CD4-positive, alpha-beta memory T cell (primary cell): Measurements from ENCODE around the gene PMPCA. TPM values are rescaled to one million over a fixed set of nuclear protein-coding genes. Genes with fewer than 3 reads are reported as not detected.

ENCODE experiments used
- CTCF ChIA-PET: fragments of 350-600 bp; sonication (Branson Sonifier 250); formaldehyde crosslinking; loops from one replicate; lab custom pipeline; 2021; ENCODE audit warnings: inconsistent platforms; ENCODE audit not compliant: partially characterized antibody; lab: Charles Lee
- POLR2A ChIA-PET: fragments of 350-600 bp; sonication (Branson Sonifier 250); formaldehyde crosslinking; loops from one replicate; lab custom pipeline; 2021; ENCODE audit not compliant: partially characterized antibody; lab: Charles Lee
- DNase-seq, 5 donors: peaks; one replicate each; pipeline versions ENCODE4 v3.0.0 to v3.0.0-alpha.2; 2020 to 2022; ENCODE audit warnings: mixed read lengths in 1 of 5
- H3K27ac ChIP-seq: one replicate; pipeline ENCODE4 v1.7.0; 2013; ENCODE audit warnings: low read depth, low read length
- H3K27me3 ChIP-seq: 2 replicates; pipeline ENCODE4 v1.7.0; 2013; ENCODE audit warnings: mild to moderate bottlenecking, low read length, moderate library complexity; ENCODE audit not compliant: insufficient read depth
- H3K36me3 ChIP-seq: 2 replicates; pipeline ENCODE4 v1.7.0; 2013; ENCODE audit warnings: mild to moderate bottlenecking, low read length, moderate library complexity; ENCODE audit not compliant: insufficient read depth
- H3K4me1 ChIP-seq: 2 replicates; pipeline ENCODE4 v1.7.0; 2013; ENCODE audit warnings: mild to moderate bottlenecking, low read length, moderate library complexity; ENCODE audit not compliant: insufficient read depth
- H3K4me3 ChIP-seq, 2 donors: one replicate each; pipeline ENCODE4 v1.7.0; 2013; ENCODE audit warnings: low read length in 2 of 2, mild to moderate bottlenecking in 1 of 2
- H3K9me3 ChIP-seq, 2 donors: one replicate each; pipeline ENCODE4 v1.7.0; 2013; ENCODE audit warnings: low read length in 2 of 2, control low read depth in 1 of 2; ENCODE audit not compliant: control insufficient read depth in 1 of 2
- H3K27ac Mint-ChIP-seq, 7 donors: one replicate each; pipeline ENCODE4 v1.8.0; 2020 to 2021; ENCODE audit warnings: mixed read lengths in 7 of 7, mild to moderate bottlenecking in 6 of 7, inconsistent platforms in 3 of 7, moderate library complexity in 3 of 7
- H3K27me3 Mint-ChIP-seq, 2 donors: one replicate each; pipeline ENCODE4 v1.8.0; 2020 to 2021; ENCODE audit warnings: mixed read lengths in 2 of 2
- H3K36me3 Mint-ChIP-seq, 2 donors: one replicate each; pipeline ENCODE4 v1.8.0; 2020 to 2021; ENCODE audit warnings: mixed read lengths in 2 of 2, inconsistent platforms in 1 of 2, mild to moderate bottlenecking in 1 of 2
- H3K4me1 Mint-ChIP-seq, 4 donors: one replicate each; pipeline ENCODE4 v1.8.0; 2020 to 2021; ENCODE audit warnings: mixed read lengths in 4 of 4, mild to moderate bottlenecking in 1 of 4
- H3K4me3 Mint-ChIP-seq, 8 donors: one replicate each; pipeline ENCODE4 v1.8.0; 2020 to 2021; ENCODE audit warnings: mixed read lengths in 8 of 8, mild to moderate bottlenecking in 7 of 8, moderate library complexity in 6 of 8, inconsistent platforms in 3 of 8
- H3K9me3 Mint-ChIP-seq, 8 donors: one replicate each; pipeline ENCODE4 v1.8.0; 2020 to 2021; ENCODE audit warnings: mixed read lengths in 8 of 8, mild to moderate bottlenecking in 5 of 8, inconsistent platforms in 3 of 8, moderate library complexity in 1 of 8
- intact Hi-C: fragments of 100-400 bp; cut with micrococcal nuclease; formaldehyde crosslinking; loops from one replicate; pipeline ENCODE4 v1.15.1; 2023
- polyA plus RNA-seq, 2 donors: library from polyadenylated mRNA; unstranded; fragments of 300-500 nt; fragmentation: Illumina TruSeq; gene quantifications; one replicate each; pipeline ENCODE4 v1.2.3, GENCODE V29; 2021
- total RNA-seq, 2 experiments: library from RNA; stranded (reverse); gene quantifications; one replicate each; pipeline ENCODE4 v1.2.3, GENCODE V29; 2021

Gene PMPCA
- total and polyA plus RNA-seq, 4 experiments from 2014 or later, result 44.2 to 73.3 (median 58.5) TPM

DNA sequence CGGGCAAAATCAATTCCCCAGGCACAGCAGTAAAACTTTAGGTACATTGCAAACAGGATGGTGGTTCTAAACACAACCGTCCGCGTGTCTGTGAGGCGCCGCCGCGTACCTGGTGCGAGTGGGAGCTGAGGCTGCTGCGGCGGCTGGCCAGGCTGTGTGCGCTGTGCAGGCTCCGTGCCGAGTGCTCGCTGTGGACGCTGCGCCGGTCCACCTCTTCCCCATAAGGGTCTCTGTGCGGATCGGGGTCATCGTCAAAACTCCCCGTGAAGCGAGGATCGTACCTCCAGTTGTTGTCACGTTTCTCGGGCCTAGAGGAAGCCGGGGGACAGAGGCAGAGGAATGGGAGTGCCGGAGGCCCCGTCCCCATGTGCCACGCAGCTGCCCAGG lies 55.7 kb downstream of the PMPCA start:
- H3K36me3 Mint-ChIP-seq, result peaks cover 31 to 79% of the 10 kb centered on the region in 2 donors
- intact Hi-C loops, result no loop called here
- peaks cover 0 to 2% (median 0%) of the 10 kb centered on the region in 8 donors for H3K9me3 Mint-ChIP-seq
- Histone ChIP-seq H3K9me3 (no peaks in the 10 kb centered on the region), H3K4me1 (no peaks in the 10 kb centered on the region), H3K27ac (no peak overlapping the region), H3K27me3 (no peaks in the 10 kb centered on the region), H3K36me3 (peaks cover 94% of the 10 kb centered on the region), H3K4me3 (no peak overlapping the region)
- ChIA-PET CTCF (no interaction called here), POLR2A (no interaction called here)
- no peak for DNase-seq
- no peak overlapping the region for H3K27ac Mint-ChIP-seq
- H3K27me3 Mint-ChIP-seq, result no peaks in the 10 kb centered on the region
- H3K4me3 Mint-ChIP-seq, result no peak overlapping the region
- no peaks in the 10 kb centered on the region for H3K4me1 Mint-ChIP-seq

DNA sequence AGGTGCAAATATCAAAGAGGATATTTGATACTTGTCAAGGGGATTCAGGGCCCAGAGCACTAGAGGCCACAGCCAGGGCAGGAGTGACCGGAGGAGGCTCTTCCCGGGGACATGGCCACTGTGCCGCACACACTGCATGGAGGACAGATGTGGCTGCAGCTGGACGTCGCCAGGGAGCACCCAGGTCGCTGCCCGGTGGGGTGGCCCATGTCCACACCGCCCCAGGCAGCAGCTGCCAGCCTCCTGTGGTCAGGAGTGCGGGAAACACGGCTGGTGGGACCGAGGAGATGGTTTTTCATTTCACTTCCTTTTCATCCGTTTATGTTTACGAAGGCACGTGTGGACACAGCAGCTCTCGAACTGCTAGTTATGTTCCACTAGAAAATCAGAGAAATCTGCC lies 57.3 kb downstream of the PMPCA start:
- no peaks in the 10 kb centered on the region for H3K27me3 Mint-ChIP-seq
- no peaks in the 10 kb centered on the region for H3K27me3 ChIP-seq
- no peaks in the 10 kb centered on the region for H3K4me1 ChIP-seq
- peaks cover 93% of the 10 kb centered on the region for H3K36me3 ChIP-seq
- no peak overlapping the region for H3K4me3 Mint-ChIP-seq
- CTCF ChIA-PET, result no interaction called here
- peaks cover 0 to 2% (median 0%) of the 10 kb centered on the region in 8 donors for H3K9me3 Mint-ChIP-seq
- peaks cover 28 to 76% of the 10 kb centered on the region in 2 donors for H3K36me3 Mint-ChIP-seq
- no peak overlapping the region for H3K27ac Mint-ChIP-seq
- no peak overlapping the region for H3K4me3 ChIP-seq
- POLR2A ChIA-PET, result no interaction called here
- intact Hi-C loops, result no loop called here
- H3K27ac ChIP-seq, result no peak overlapping the region
- H3K4me1 Mint-ChIP-seq, result no peaks in the 10 kb centered on the region
- no peak for DNase-seq
- no peaks in the 10 kb centered on the region for H3K9me3 ChIP-seq

DNA sequence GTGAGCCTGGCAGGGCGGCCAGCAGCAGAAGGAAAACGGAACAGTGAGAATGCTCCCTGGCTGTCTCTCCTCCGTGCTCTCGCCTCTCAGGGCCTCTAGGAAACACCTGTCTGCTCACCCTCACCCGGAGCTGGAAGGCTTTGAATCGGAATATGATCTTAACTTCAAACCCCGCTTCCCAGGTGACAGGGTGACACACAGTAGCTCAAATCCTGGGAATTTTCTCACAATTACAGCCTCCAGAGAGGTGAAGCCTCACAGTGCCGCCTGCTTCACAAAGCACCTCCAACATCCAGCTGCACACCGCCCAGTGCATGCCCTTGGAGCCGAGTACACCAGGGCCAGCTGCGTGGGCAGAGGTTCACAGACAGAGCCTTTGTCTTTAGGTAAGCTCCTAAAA lies 59.9 kb downstream of the PMPCA start:
- POLR2A ChIA-PET, result interaction anchor here (1.3 kb wide), 1 partner anchor 14 kb away, joined by 3 read pairs; no protein-coding TSS in a partner anchor
- intact Hi-C loops, result no loop called here
- Mint-ChIP-seq H3K4me3 (no peak overlapping the region), H3K27ac (no peak overlapping the region), H3K36me3 (peaks cover 23 to 68% of the 10 kb centered on the region in 2 donors), H3K9me3 (peaks cover 0 to 2% (median 0%) of the 10 kb centered on the region in 8 donors), H3K4me1 (no peaks in the 10 kb centered on the region), H3K27me3 (no peaks in the 10 kb centered on the region)
- Histone ChIP-seq H3K27ac (no peak overlapping the region), H3K4me1 (no peaks in the 10 kb centered on the region), H3K9me3 (no peaks in the 10 kb centered on the region), H3K4me3 (no peak overlapping the region), H3K27me3 (no peaks in the 10 kb centered on the region), H3K36me3 (peaks cover 93% of the 10 kb centered on the region)
- CTCF ChIA-PET, result interaction anchor here (0.5 to 0.9 kb wide), 2 partner anchors 10 to 107 kb away, joined by 3 read pairs; no protein-coding TSS in a partner anchor
- DNase-seq, result no peak

DNA sequence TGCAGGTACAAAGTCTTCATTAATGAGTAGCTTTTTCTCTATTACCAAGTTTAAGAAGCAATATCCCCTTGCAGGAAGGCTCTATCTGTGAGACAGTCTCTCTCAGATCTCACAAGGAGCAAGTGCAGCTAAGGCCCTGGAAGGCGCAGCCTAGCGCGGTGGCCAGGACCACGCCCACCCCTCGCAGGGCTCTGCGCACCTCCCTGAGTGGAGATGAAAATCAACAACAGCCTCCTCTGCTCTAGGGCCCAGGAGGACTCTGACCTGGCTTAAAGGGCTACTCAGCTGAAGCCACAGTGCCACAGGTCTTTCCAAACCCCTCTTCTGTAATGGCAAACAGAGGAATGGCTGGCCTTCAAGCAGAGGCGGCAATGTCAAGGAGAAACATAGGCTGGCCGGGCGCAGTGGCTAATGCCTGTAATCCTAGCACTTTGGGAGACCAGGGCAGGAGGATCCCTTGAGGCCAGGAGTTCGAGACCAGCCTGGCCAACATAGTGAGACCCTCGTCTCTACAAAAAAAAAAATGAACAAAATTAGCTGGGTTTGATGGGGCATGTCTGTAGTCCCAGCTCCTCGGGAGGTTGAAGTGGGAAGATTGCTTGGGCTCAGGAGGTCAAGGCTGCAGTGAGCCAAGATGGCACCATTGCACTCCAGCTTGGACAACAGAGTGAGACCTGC lies 60.5 kb downstream of the PMPCA start:
- H3K4me1 ChIP-seq, result no peaks in the 10 kb centered on the region
- intact Hi-C loops, result no loop called here
- H3K4me3 ChIP-seq, result no peak overlapping the region
- peak overlapping the region in 1 of 8 donors; percentile 25 for H3K4me3 Mint-ChIP-seq
- ChIA-PET POLR2A (interaction anchor here (1.3 kb wide), 1 partner anchor 15 kb away, joined by 3 read pairs; no protein-coding TSS in a partner anchor), CTCF (interaction anchor here (0.5 to 0.9 kb wide), 2 partner anchors 10 to 108 kb away, joined by 3 read pairs; no protein-coding TSS in a partner anchor)
- no peaks in the 10 kb centered on the region for H3K4me1 Mint-ChIP-seq
- peaks cover 0 to 4% (median 0%) of the 10 kb centered on the region in 8 donors for H3K9me3 Mint-ChIP-seq
- H3K27ac Mint-ChIP-seq, result peak overlapping the region in 1 of 7 donors; percentile 22
- no peaks in the 10 kb centered on the region for H3K27me3 ChIP-seq
- H3K9me3 ChIP-seq, result no peaks in the 10 kb centered on the region
- DNase-seq, result no peak
- peaks cover 93% of the 10 kb centered on the region for H3K36me3 ChIP-seq
- no peaks in the 10 kb centered on the region for H3K27me3 Mint-ChIP-seq
- peaks cover 19 to 68% of the 10 kb centered on the region in 2 donors for H3K36me3 Mint-ChIP-seq
- no peak overlapping the region for H3K27ac ChIP-seq

DNA sequence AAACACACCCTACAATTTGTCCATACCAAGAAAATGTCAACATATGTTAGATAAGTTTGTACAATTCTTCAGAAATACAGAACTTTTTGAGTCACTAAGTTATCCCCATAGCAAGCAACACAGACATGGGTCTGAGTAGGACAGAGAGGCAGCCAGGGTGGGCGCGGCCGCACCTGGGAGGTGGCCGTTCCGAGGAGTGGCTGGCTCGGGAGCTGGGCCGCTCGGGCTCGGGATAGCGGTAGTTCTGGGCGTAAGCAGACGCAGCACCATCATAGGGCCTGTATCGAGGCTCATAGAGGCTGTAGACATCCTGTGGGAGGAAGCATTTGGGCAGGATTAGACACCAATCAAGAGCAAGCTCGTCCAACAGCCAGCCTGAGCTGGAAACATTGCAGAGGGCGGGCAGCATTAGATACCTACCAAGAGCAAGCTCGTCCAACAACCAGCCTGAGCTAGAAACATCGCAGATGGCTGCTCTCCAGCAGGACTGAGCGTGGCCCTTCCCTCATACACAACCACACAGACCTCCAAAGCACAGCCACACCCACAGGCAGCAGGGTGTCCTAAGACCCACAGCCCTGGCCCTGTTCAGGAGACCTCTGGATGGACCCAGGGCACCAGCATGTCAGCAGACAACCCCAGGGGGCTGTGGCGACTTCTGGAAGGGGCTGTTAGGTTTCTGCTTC lies 61.5 kb downstream of the PMPCA start:
- POLR2A ChIA-PET, result no interaction called here
- intact Hi-C loops, result no loop called here
- H3K27ac ChIP-seq, result no peak overlapping the region
- Mint-ChIP-seq H3K4me3 (no peak overlapping the region), H3K4me1 (no peaks in the 10 kb centered on the region), H3K27me3 (no peaks in the 10 kb centered on the region), H3K36me3 (peaks cover 13 to 66% of the 10 kb centered on the region in 2 donors), H3K9me3 (peaks cover 0 to 3% (median 0%) of the 10 kb centered on the region in 8 donors), H3K27ac (peak overlapping the region in 2 of 7 donors; percentile 22 to 60)
- no peak overlapping the region for H3K4me3 ChIP-seq
- H3K9me3 ChIP-seq, result no peaks in the 10 kb centered on the region
- CTCF ChIA-PET, result no interaction called here
- DNase-seq, result no peak
- peaks cover 93% of the 10 kb centered on the region for H3K36me3 ChIP-seq
- no peaks in the 10 kb centered on the region for H3K4me1 ChIP-seq
- H3K27me3 ChIP-seq, result no peaks in the 10 kb centered on the region

DNA sequence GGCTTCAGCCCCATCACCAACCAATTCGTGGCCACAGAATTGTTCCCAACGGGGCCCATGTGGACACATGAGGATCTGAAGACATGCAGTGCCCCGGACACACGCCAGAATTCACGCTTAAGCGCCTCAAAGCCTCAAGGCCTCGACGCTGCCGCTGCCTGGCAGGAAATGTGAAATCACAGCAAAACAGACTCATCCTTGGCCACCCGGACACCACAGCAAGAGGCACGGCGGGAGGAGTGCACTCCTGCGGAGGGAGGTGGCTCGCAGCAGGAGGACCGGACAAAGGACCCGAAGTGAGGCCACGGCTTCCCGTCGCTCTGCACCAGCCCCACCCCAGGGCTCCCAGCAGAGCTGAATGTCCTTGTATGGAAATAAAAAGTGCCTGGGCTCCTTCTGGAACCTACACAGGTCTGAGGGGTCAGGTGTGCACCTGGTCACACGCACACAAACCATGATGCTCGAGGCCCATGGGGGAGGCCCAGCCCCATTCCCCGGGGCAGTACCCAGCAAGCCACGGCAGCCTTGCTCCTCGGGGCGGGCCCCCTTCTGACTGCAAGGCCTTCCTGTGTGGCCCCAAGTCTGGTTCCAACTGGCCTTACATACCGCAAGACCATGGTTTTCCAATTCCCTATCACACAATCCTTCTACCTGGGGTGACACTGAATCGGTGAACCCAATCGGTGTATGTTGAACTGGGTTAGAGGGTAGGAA lies 62.3 kb downstream of the PMPCA start:
- intact Hi-C loops, result no loop called here
- Histone ChIP-seq H3K4me1 (peaks cover 1% of the 10 kb centered on the region), H3K9me3 (no peaks in the 10 kb centered on the region), H3K4me3 (no peak overlapping the region), H3K27ac (no peak overlapping the region), H3K27me3 (no peaks in the 10 kb centered on the region), H3K36me3 (peaks cover 93% of the 10 kb centered on the region)
- no peak for DNase-seq
- Mint-ChIP-seq H3K36me3 (peaks cover 11 to 70% of the 10 kb centered on the region in 2 donors), H3K4me1 (peaks cover 0 to 6% (median under 1%) of the 10 kb centered on the region in 4 donors), H3K27me3 (no peaks in the 10 kb centered on the region), H3K27ac (no peak overlapping the region), H3K4me3 (no peak overlapping the region), H3K9me3 (peaks cover 0 to 3% (median 0%) of the 10 kb centered on the region in 8 donors)
- POLR2A ChIA-PET, result no interaction called here
- CTCF ChIA-PET, result interaction anchor here (0.6 kb wide), 1 partner anchor 8 kb away, joined by 3 read pairs; no protein-coding TSS in a partner anchor

DNA sequence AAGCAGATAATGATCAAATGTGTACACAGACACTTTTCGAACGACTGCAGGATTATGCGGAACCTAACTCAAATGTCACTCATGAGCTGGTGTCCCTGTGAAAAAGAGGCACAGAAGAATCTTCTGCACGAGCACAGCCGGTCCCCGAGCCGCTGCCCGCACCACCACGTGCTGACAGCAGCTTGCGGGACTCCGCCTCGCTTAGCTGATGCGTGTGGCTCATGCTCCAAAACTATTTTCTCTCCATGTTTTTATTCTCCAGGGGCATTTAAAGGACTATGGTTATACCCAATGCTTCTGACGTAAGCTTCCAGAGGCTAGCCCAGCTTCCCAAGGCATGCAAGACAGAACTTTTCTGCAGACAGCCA lies 62.9 kb downstream of the PMPCA start:
- H3K36me3 ChIP-seq, result peaks cover 92% of the 10 kb centered on the region
- H3K9me3 ChIP-seq, result no peaks in the 10 kb centered on the region
- Mint-ChIP-seq H3K36me3 (peaks cover 9 to 70% of the 10 kb centered on the region in 2 donors), H3K9me3 (peaks cover 0 to 3% (median 0%) of the 10 kb centered on the region in 8 donors), H3K4me3 (no peak overlapping the region), H3K27ac (no peak overlapping the region), H3K27me3 (no peaks in the 10 kb centered on the region), H3K4me1 (peaks cover under 1 to 9% (median 1%) of the 10 kb centered on the region in 4 donors)
- ChIA-PET CTCF (interaction anchor here (0.6 kb wide), 1 partner anchor 7 kb away, joined by 3 read pairs; no protein-coding TSS in a partner anchor), POLR2A (no interaction called here)
- DNase-seq, result no peak
- intact Hi-C loops, result no loop called here
- H3K27ac ChIP-seq, result no peak overlapping the region
- no peak overlapping the region for H3K4me3 ChIP-seq
- peaks cover 3% of the 10 kb centered on the region for H3K4me1 ChIP-seq
- H3K27me3 ChIP-seq, result no peaks in the 10 kb centered on the region
